OCI-LY7 (cell line): ENCODE measurements around the gene COL8A1.
"Not testable (repeated sequence)": the region's sequence is repeated elsewhere in the genome, so short reads cannot be mapped to it uniquely, and the experiment has no call there.

Experiments
- EZH2phosphoT487 ChIP-seq: fragments of 200-600 bp; sonication (generic); IDR thresholded peaks from 2 replicates; pipeline ENCODE4 v1.6.1; 2018; ENCODE audit warnings: low read depth, borderline replicate concordance, mild to moderate bottlenecking, mixed run types, antibody characterized with exemption, low read length, moderate library complexity, mixed read lengths
- TF ChIP-seq, protein P1 (sequence below): fragments of 200-600 bp; sonication (generic); conservative IDR thresholded peaks from 2 replicates; pipeline ENCODE4 v1.5.1; 2014; ENCODE audit warnings: mild to moderate bottlenecking, antibody characterized with exemption, low read length, moderate library complexity, mixed read lengths

DNA sequence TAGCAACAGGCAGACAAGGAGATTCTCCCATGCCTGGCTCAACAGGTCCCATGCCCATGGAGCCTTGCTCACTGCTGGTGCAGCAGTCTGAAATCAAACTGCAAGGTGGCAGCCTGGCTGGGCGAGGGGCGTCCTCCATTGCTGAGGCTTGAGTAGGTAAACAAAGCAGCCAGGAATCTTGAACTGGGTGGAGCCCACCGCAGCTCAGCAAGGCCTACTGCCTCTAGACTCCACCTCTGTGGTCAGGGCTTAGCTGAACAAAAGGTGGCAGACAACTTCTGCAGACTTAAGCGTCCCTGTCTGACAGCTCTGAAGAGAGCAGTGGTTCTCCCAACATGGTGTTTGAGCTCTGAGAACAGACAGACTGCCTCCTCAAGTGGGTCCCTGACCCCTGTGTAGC lies 49.2 kb upstream of the COL8A1 start:
- TF ChIP-seq, protein P1, sequence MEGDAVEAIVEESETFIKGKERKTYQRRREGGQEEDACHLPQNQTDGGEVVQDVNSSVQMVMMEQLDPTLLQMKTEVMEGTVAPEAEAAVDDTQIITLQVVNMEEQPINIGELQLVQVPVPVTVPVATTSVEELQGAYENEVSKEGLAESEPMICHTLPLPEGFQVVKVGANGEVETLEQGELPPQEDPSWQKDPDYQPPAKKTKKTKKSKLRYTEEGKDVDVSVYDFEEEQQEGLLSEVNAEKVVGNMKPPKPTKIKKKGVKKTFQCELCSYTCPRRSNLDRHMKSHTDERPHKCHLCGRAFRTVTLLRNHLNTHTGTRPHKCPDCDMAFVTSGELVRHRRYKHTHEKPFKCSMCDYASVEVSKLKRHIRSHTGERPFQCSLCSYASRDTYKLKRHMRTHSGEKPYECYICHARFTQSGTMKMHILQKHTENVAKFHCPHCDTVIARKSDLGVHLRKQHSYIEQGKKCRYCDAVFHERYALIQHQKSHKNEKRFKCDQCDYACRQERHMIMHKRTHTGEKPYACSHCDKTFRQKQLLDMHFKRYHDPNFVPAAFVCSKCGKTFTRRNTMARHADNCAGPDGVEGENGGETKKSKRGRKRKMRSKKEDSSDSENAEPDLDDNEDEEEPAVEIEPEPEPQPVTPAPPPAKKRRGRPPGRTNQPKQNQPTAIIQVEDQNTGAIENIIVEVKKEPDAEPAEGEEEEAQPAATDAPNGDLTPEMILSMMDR, result not testable (repeated sequence)
- not testable (repeated sequence) for TF ChIP-seq EZH2phosphoT487
